HAP-1 (cell line): ENCODE results near the gene SPRED3.

Experiments used
- DNase-seq, 2 experiments: peaks; one replicate each; pipeline ENCODE4 v3.0.0-alpha.2; 2016 to 2020; ENCODE audit warnings: low spot score in 2 of 2
- H3K27me3 ChIP-seq: fragments of 250-450 bp; sonication (Bioruptor Pico); 2 replicates; pipeline ENCODE4 v1.5.1; 2020; ENCODE audit warnings: low read depth, mild to moderate bottlenecking, moderate library complexity
- H3K36me3 ChIP-seq: fragments of 250-450 bp; sonication (Bioruptor Pico); replicated peaks from 2 replicates; pipeline ENCODE4 v1.5.1; 2020; ENCODE audit warnings: mild to moderate bottlenecking
- H3K4me1 ChIP-seq: fragments of 250-450 bp; sonication (Bioruptor Pico); 2 replicates; pipeline ENCODE4 v1.5.1; 2020; ENCODE audit warnings: mild to moderate bottlenecking
- H3K4me3 ChIP-seq: fragments of 250-450 bp; sonication (Bioruptor Pico); 2 replicates; pipeline ENCODE4 v1.5.1; 2020; ENCODE audit warnings: mild to moderate bottlenecking, moderate library complexity
- H3K9me3 ChIP-seq: fragments of 250-450 bp; sonication (Bioruptor Pico); 2 replicates; pipeline ENCODE4 v1.5.1; 2020; ENCODE audit warnings: mild to moderate bottlenecking, moderate library complexity
- in situ Hi-C: fragments of 300-500 bp; cut with MboI; formaldehyde crosslinking; loops from 3 replicates; pipeline ENCODE4 v1.14.3; 2020; ENCODE audit warnings: low sequenced_read_pairs, inconsistent platforms, mixed read lengths

Gene SPRED3

GRCh38 chr19:38443458-38443999, 55.0 kb downstream of the SPRED3 start:
- H3K4me3 ChIP-seq, result no peak overlapping the region
- no peak for DNase-seq
- in situ Hi-C loops, result no loop called here
- no peaks in the 10 kb centered on the region for H3K4me1 ChIP-seq
- H3K36me3 ChIP-seq, result no peaks in the 10 kb centered on the region
- no peaks in the 10 kb centered on the region for H3K9me3 ChIP-seq
- no peaks in the 10 kb centered on the region for H3K27me3 ChIP-seq

- in situ Hi-C loops, result no loop called here
- Histone ChIP-seq H3K27me3 (no peaks in the 10 kb centered on the region), H3K36me3 (no peaks in the 10 kb centered on the region), H3K4me1 (no peaks in the 10 kb centered on the region), H3K9me3 (no peaks in the 10 kb centered on the region), H3K4me3 (no peak overlapping the region)
- DNase-seq, result no peak
Observed at GRCh38 chr19:38444026-38444425, 55.5 kb downstream of the SPRED3 start.

- Histone ChIP-seq H3K36me3 (no peaks in the 10 kb centered on the region), H3K4me1 (no peaks in the 10 kb centered on the region), H3K27me3 (no peaks in the 10 kb centered on the region), H3K9me3 (no peaks in the 10 kb centered on the region), H3K4me3 (no peak overlapping the region)
- in situ Hi-C loops, result no loop called here
- no peak for DNase-seq
Observed at GRCh38 chr19:38445362-38445761, 56.9 kb downstream of the SPRED3 start.

GRCh38 chr19:38448225-38448624, 59.7 kb downstream of the SPRED3 start:
- in situ Hi-C loops, result no loop called here

More at GRCh38 chr19:38448225-38448624, 59.7 kb downstream of the SPRED3 start:
- no peaks in the 10 kb centered on the region for H3K27me3 ChIP-seq
- no peaks in the 10 kb centered on the region for H3K9me3 ChIP-seq
- H3K36me3 ChIP-seq, result no peaks in the 10 kb centered on the region
- H3K4me3 ChIP-seq, result no peak overlapping the region
- DNase-seq, result no peak
- H3K4me1 ChIP-seq, result no peaks in the 10 kb centered on the region
